GM21526 (cell line): Measurements from ENCODE around the gene PTPN22.

Source experiments
- ATAC-seq: cut with Tn5 transposase; IDR thresholded peaks from one replicate; pipeline ENCODE4 v1.9.1; 2021; ENCODE audit warnings: moderate library complexity; ENCODE audit not compliant: unreplicated experiment, low FRiP score

The PTPN22 gene

DNA sequence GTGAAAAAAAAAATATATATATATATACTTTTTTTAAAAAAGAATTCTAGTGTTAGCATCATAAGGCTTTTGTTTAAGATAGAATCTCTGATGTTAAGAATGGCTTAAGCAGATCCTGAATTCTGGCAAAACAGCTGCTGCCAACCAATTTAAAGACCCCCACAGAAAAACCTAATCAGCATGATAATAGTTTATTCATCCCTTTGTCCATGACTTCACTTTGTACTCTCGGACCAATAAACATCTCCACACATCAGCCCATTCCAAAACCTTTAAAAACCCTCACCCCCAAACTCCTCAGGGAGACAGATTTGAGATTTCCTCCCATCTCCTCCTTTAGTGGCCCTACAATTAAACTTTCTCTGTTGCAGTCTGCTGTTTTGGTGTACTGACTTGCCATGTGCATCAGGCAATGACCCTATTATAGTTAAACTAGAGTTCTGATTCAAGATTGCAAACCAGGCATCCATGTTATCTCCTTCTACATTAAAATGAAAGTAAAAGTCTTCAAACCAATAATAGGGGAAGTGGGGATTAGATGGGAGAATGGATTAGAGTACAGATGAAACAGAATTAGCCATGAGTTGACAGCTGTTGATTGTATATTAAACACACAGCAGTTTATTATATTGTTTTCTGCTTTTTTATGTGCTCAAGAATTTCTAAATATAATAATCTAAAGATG is 102.5 kb downstream of the PTPN22 start:
- ATAC-seq: no peak

DNA sequence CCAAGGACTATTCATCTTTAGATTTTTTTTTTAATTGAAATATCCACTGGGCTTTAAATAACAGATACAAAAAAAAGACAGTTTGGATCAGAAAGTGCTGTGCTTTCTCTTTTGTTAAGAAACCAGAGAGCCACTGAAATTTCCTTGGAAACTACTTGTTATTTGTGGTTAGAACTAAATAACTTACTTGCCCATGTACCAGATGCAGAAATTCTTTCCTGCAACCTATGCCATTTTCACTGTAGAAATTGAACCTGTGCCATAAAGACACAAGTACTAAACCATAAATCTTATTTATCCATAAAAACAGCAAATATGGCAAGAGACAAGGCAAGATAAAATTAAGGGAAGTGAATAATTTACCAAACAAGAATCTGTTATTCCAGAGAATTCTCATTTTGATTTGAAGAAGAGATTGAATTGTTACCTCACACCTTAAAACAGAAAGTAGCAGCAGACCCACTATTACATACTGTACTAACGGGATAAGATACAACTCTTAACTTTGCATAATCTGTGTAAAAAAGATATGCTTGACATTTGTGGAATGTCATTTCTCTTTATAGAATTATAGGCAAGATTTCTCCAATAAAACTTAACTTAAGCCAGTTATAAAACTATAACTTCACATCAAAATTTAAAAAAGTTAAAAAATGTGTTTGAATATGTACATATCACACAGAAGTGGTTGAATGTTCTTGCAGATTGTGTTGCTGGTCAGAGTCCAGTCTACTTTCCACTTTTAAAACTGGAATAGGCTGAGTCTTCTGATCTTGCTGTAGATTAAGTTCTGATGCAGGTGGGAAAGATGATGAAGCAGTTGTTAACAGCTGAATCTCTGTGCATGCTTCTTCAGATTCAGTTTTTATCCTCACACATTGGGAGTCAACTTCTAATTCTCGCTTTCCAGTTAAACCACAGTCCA is 105.9 kb downstream of the PTPN22 start:
- ATAC-seq: no peak
